Endothelial cell of umbilical vein (primary cell): ENCODE data around the gene PPM1F. TPM values are rescaled to one million over a fixed set of nuclear protein-coding genes. Genes with fewer than 3 reads are reported as not detected.

Source experiments
- BruUV-seq: library from RNA; stranded (reverse); fragments of 400-500 nt; replicated peaks from 2 replicates; lab custom pipeline; 2021; lab: Mats Ljungman, UMichigan
- CTCF ChIA-PET: fragments of 300-600, 350-600 bp; sonication (Branson Sonifier 250); formaldehyde crosslinking; loops from one replicate; lab custom pipeline; 2021; ENCODE audit warnings: antibody characterized with exemption, inconsistent platforms; lab: Charles Lee
- POLR2A ChIA-PET: fragments of 300-600, 350-600 bp; sonication (Branson Sonifier 250); formaldehyde crosslinking; loops from one replicate; lab custom pipeline; 2021; ENCODE audit warnings: antibody characterized with exemption, inconsistent platforms; lab: Charles Lee
- DNase-seq: peaks from one replicate; pipeline ENCODE4 v3.0.0-alpha.2; 2011; ENCODE audit warnings: low read depth, low spot score
- FAIRE-seq: peaks from 2 replicates; lab custom pipeline; 2011; peaks lifted over from hg19 to GRCh38; lab: Jason Lieb, UNC
- H2AFZ ChIP-seq: 2 replicates; pipeline ENCODE4 v1.6.0; 2012; ENCODE audit warnings: low read depth, low read length, control low read depth, inconsistent platforms
- H3K27ac ChIP-seq: 2 replicates; pipeline ENCODE4 v1.5.1; 2011; ENCODE audit warnings: low read depth, mild to moderate bottlenecking, control low read depth, low read length, moderate library complexity; ENCODE audit not compliant: insufficient read depth
- H3K27me3 ChIP-seq, 2 experiments: 2 replicates each; pipeline versions ENCODE4 v1.6.0 to v1.6.1; 2011; ENCODE audit warnings: low read length in 2 of 2, mixed read lengths in 1 of 2; ENCODE audit not compliant: control insufficient read depth in 2 of 2, insufficient read depth in 2 of 2
- H3K36me3 ChIP-seq, 2 experiments: 2 replicates in 1 of 2; 3 replicates in 1 of 2; pipeline ENCODE4 v1.5.1; 2011; ENCODE audit warnings: low read length in 2 of 2, mild to moderate bottlenecking in 1 of 2, moderate library complexity in 1 of 2; ENCODE audit not compliant: control insufficient read depth in 2 of 2, insufficient read depth in 2 of 2; ENCODE audit errors: extremely low read depth in 1 of 2
- H3K4me1 ChIP-seq: 3 replicates; pipeline ENCODE4 v1.5.1; 2011; ENCODE audit warnings: mild to moderate bottlenecking, low read length; ENCODE audit not compliant: control insufficient read depth, insufficient read depth; ENCODE audit errors: extremely low read depth
- H3K4me2 ChIP-seq: 2 replicates; pipeline ENCODE4 v1.6.1; 2011; ENCODE audit warnings: low read length, control low read depth, mixed read lengths; ENCODE audit not compliant: insufficient read depth
- H3K4me3 ChIP-seq, 3 experiments: fragments of 200-600 bp in 1 of 3; sonication (generic), shearing (Covaris generic) in 1 of 3; replicated peaks in 1 of 3; 2 replicates each; pipeline ENCODE4 v1.5.1; 2011 to 2016; ENCODE audit warnings: control low read depth in 3 of 3, low read length in 3 of 3, mild to moderate bottlenecking in 2 of 3, inconsistent platforms in 1 of 3, low read depth in 1 of 3, moderate library complexity in 1 of 3; ENCODE audit not compliant: insufficient read depth in 1 of 3
- H3K79me2 ChIP-seq: 2 replicates; pipeline ENCODE4 v1.6.0; 2012; ENCODE audit warnings: low read length, inconsistent platforms; ENCODE audit not compliant: control insufficient read depth, insufficient read depth
- H3K9ac ChIP-seq: replicated peaks from 2 replicates; pipeline ENCODE3; 2011; ENCODE audit warnings: low read length, control low read depth; ENCODE audit not compliant: insufficient read depth; ENCODE audit errors: extremely low read depth
- H3K9me1 ChIP-seq: replicated peaks from 3 replicates; pipeline ENCODE4 v1.6.0; 2011; ENCODE audit warnings: mild to moderate bottlenecking, low read length; ENCODE audit not compliant: control insufficient read depth, insufficient read depth; ENCODE audit errors: extremely low read depth
- H3K9me3 ChIP-seq: replicated peaks from 2 replicates; pipeline ENCODE4 v1.5.1; 2012; ENCODE audit warnings: low read length, inconsistent platforms; ENCODE audit not compliant: control insufficient read depth, insufficient read depth
- H4K20me1 ChIP-seq: replicated peaks from 2 replicates; pipeline ENCODE3; 2011; ENCODE audit warnings: mild to moderate bottlenecking, low read length; ENCODE audit not compliant: control insufficient read depth, insufficient read depth; ENCODE audit errors: extremely low read depth
- EZH2 ChIP-seq: IDR thresholded peaks from 2 replicates; pipeline ENCODE4 v1.6.1; 2012; ENCODE audit warnings: borderline replicate concordance, low read depth, mild to moderate bottlenecking, moderate library complexity, low read length, inconsistent platforms; ENCODE audit not compliant: severe bottlenecking
- FOS ChIP-seq: IDR thresholded peaks from 2 replicates; pipeline ENCODE4 v1.6.1; 2011; ENCODE audit warnings: mild to moderate bottlenecking, low read length, moderate library complexity, borderline replicate concordance; ENCODE audit not compliant: insufficient read depth
- GATA2 ChIP-seq: IDR thresholded peaks from 2 replicates; pipeline ENCODE4 v1.7.0; 2011; ENCODE audit warnings: low read depth, mild to moderate bottlenecking, moderate library complexity, mixed read lengths, low read length; ENCODE audit not compliant: insufficient read length, insufficient read depth
- JUN ChIP-seq: IDR thresholded peaks from 2 replicates; pipeline ENCODE4 v1.6.1; 2011; ENCODE audit warnings: borderline replicate concordance, low read depth; ENCODE audit not compliant: insufficient read length, insufficient read depth
- MYC ChIP-seq: IDR thresholded peaks from one replicate; pipeline ENCODE4 v1.6.1; 2011; ENCODE audit warnings: mild to moderate bottlenecking, low read depth, low read length
- POLR2A ChIP-seq: IDR thresholded peaks from 2 replicates; pipeline ENCODE4 v1.6.1; 2012; ENCODE audit warnings: low read depth, mild to moderate bottlenecking, control low read depth, low read length
- POLR2AphosphoS5 ChIP-seq: IDR thresholded peaks from 2 replicates; pipeline ENCODE4 v1.6.1; 2012; ENCODE audit warnings: low read depth, mild to moderate bottlenecking, control low read depth, low read length, moderate library complexity; ENCODE audit not compliant: insufficient read depth
- dilution Hi-C: fragments of 300-500 bp; cut with MboI; formaldehyde crosslinking; loops from one replicate; pipeline ENCODE4 v1.15.0; 2019; ENCODE audit warnings: low sequenced_read_pairs; ENCODE audit not compliant: extremely low pct_ligation_motif_present
- intact Hi-C: fragments of 100-400 bp; cut with micrococcal nuclease; formaldehyde crosslinking; loops from one replicate; pipeline ENCODE4 v1.10.0; 2022
- polyA plus RNA-seq, 4 experiments: library from polyadenylated mRNA; depleted of rRNA in 3 of 4; stranded (reverse) in 3 of 4; unstranded in 1 of 4; fragments of >200 nt; gene quantifications; 2 replicates each; pipeline versions ENCODE4 v1.2.1 to v1.2.3, GENCODE V29; 2011 to 2012; ENCODE audit warnings: missing spikeins in 1 of 4
- total RNA-seq: library from RNA; stranded (reverse); gene quantifications from 2 replicates; pipeline ENCODE4 v1.2.3, GENCODE V29; 2021
- TF ChIP-seq, protein P1 (sequence below): IDR thresholded peaks from 2 replicates; pipeline ENCODE4 v1.6.1; 2011; ENCODE audit not compliant: insufficient read depth, insufficient read length
- TF ChIP-seq, protein P2 (sequence below), 2 donors: IDR thresholded peaks; 1 replicate in 1 of 2; 2 replicates in 1 of 2; pipeline ENCODE4 v1.5.1; 2011; ENCODE audit warnings: low read length in 2 of 2, mild to moderate bottlenecking in 2 of 2, moderate library complexity in 2 of 2, control low read depth in 1 of 2, inconsistent platforms in 1 of 2, low read depth in 1 of 2; ENCODE audit not compliant: insufficient read depth in 1 of 2; ENCODE audit errors: extremely low read depth in 1 of 2

Gene PPM1F
- total and polyA plus RNA-seq, 2 donors (not counting 3 experiments of a cell fraction or from before 2014, with no cell fraction given) = 107 to 178 TPM

DNA sequence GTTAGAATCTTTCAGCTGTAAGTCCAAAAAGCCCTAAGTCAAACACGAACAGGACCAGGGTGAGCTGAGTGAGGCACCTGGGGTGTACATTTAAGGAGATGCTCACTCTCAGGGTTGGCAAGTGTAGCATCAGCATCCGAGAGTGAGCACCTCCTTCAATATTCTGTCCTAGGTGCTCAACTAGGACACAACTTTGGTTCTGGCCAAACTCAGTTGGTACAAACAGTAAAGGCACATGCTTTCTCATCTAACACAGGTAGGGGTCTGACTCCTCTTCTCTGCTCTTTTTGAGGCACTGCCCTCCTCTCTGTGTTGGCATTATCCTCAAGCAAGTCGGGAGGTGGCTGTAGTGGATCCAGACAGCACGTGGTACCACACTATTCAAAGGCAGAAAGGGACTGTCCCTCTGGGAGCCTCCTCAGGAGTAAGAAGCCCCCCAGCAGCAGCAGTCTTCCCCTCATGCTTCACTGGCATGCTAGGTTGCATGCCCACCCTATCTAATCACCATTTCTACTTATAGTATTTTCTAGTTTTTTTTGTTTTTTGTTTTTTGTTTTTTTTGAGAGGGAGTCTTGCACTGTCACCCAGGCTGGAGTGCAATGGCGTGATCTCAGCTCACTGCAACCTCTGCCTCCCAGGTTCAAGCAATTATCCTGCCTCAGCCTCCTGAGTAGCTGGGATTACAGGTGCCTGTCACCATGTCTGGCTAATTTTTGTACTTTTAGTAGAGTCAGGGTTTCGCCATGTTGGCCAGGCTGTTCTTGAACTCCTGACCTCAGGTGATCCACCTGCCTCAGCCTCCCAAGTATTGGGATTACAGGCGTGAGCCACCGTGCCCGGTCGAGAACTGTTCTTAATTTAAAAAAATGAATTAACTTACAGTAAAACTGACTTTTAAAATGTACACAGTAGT is 70.6 kb downstream of the PPM1F start:
- H3K9ac ChIP-seq = no peak overlapping the region
- H3K9me1 ChIP-seq = no peaks in the 10 kb centered on the region
- intact Hi-C loops (no loop called here), dilution Hi-C loops (no loop called here)
- no peaks in the 10 kb centered on the region for H3K36me3 ChIP-seq
- no peaks in the 10 kb centered on the region for H3K9me3 ChIP-seq
- no peak for TF ChIP-seq FOS
- no peak for TF ChIP-seq MYC
- H3K27me3 ChIP-seq = peaks cover 0 to 4% of the 10 kb centered on the region in 2 experiments
- H2AFZ ChIP-seq = no peak overlapping the region
- no peak overlapping the region for H3K4me2 ChIP-seq
- FAIRE-seq (no peak), DNase-seq (no peak)
- no peaks in the 10 kb centered on the region for H4K20me1 ChIP-seq
- ChIA-PET CTCF (no interaction called here), POLR2A (no interaction called here)
- no peak overlapping the region for H3K27ac ChIP-seq
- H3K4me1 ChIP-seq = no peaks in the 10 kb centered on the region
- BruUV-seq = no TSS peak
- H3K79me2 ChIP-seq = no peaks in the 10 kb centered on the region
- no peak overlapping the region for H3K4me3 ChIP-seq

DNA sequence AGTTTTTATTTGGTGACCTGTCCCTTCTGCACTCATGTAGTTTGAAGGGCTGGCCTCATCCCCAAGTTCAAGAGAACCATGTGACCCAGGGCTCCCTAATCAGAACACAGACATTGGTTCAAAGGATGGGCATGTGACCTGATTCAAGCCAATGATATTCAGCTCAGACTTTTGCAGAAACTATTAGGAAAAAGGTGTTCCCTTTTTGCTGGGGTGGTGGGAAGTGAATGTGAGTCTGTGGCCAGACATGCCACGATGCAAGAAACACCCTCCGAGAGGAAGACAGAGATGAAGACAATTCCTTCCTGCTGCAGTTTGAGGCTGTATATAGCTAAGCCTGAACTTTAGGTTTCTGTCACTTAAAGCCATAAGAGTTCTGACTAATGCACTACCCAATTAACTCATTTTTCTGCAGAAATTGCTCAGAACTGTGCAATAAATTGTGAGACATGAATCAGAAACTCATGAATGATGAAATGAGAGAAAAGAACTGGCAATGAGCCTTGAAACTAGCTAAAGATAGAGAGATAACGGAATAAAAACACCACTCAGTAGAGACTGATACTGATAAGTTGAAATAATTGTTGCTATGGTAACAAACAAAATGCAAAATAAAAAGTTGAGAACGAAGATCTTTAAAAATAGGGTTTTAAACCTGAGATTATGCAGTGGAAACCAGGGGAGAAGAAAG is 76.0 kb downstream of the PPM1F start:
- TF ChIP-seq MYC (no peak), JUN (no peak), POLR2A (no peak), GATA2 (no peak), EZH2 (no peak), FOS (no peak), POLR2AphosphoS5 (no peak)
- TF ChIP-seq, protein P1, sequence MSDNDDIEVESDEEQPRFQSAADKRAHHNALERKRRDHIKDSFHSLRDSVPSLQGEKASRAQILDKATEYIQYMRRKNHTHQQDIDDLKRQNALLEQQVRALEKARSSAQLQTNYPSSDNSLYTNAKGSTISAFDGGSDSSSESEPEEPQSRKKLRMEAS = no peak
- TF ChIP-seq, protein P2, sequence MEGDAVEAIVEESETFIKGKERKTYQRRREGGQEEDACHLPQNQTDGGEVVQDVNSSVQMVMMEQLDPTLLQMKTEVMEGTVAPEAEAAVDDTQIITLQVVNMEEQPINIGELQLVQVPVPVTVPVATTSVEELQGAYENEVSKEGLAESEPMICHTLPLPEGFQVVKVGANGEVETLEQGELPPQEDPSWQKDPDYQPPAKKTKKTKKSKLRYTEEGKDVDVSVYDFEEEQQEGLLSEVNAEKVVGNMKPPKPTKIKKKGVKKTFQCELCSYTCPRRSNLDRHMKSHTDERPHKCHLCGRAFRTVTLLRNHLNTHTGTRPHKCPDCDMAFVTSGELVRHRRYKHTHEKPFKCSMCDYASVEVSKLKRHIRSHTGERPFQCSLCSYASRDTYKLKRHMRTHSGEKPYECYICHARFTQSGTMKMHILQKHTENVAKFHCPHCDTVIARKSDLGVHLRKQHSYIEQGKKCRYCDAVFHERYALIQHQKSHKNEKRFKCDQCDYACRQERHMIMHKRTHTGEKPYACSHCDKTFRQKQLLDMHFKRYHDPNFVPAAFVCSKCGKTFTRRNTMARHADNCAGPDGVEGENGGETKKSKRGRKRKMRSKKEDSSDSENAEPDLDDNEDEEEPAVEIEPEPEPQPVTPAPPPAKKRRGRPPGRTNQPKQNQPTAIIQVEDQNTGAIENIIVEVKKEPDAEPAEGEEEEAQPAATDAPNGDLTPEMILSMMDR (IDR thresholded peaks at IDR 0.05; ENCODE audit: extremely low read depth in 1 of 2, insufficient read depth in 1 of 2, low read depth in 1 of 2, low read length in 2 of 2) = no peak
- dilution Hi-C loops = no loop called here

More for the DNA sequence above, 76.0 kb downstream of the PPM1F start:
- H4K20me1 ChIP-seq = no peaks in the 10 kb centered on the region
- H3K9ac ChIP-seq = no peak overlapping the region
- H3K4me1 ChIP-seq = no peaks in the 10 kb centered on the region
- ChIA-PET POLR2A (no interaction called here), CTCF (interaction anchor here (0.7 kb wide), 1 partner anchor 13 kb away, joined by 3 read pairs; no protein-coding TSS in a partner anchor)
- no peak overlapping the region for H2AFZ ChIP-seq
- H3K4me3 ChIP-seq = no peak overlapping the region
- intact Hi-C loops = no loop called here
- BruUV-seq = no TSS peak
- H3K4me2 ChIP-seq = no peak overlapping the region
- no peaks in the 10 kb centered on the region for H3K36me3 ChIP-seq
- H3K27me3 ChIP-seq = no peaks in the 10 kb centered on the region
- no peaks in the 10 kb centered on the region for H3K9me1 ChIP-seq
- peak; percentile 57 for DNase-seq
- H3K27ac ChIP-seq = no peak overlapping the region
- H3K79me2 ChIP-seq = no peaks in the 10 kb centered on the region
- H3K9me3 ChIP-seq = no peaks in the 10 kb centered on the region
- no peak for FAIRE-seq
